Peyer's patch (tissue), 4 donors: ENCODE results near the gene PCK2. TPM values are rescaled to one million over a fixed set of nuclear protein-coding genes. Genes with fewer than 3 reads are reported as not detected.

Source experiments
- DNase-seq, 3 donors: peaks; one replicate each; pipeline ENCODE4 v3.0.0-alpha.2; 2017 to 2019
- H3K27ac ChIP-seq, 4 donors: fragments of 200-600 bp; sonication (generic); one replicate each; pipeline ENCODE4 v1.5.1; 2016 to 2019
- H3K27me3 ChIP-seq, 2 donors: fragments of 200-600 bp; sonication (generic); one replicate each; pipeline ENCODE4 v1.5.1; 2019
- H3K36me3 ChIP-seq, 3 donors: fragments of 200-600 bp; sonication (generic); one replicate each; pipeline ENCODE4 v1.5.1; 2016 to 2019
- H3K4me1 ChIP-seq, 4 donors: fragments of 200-600 bp; sonication (generic); one replicate each; pipeline ENCODE4 v1.5.1; 2016 to 2019
- H3K4me3 ChIP-seq, 4 donors: fragments of 200-600 bp; sonication (generic); 1 replicate in 3 of 4; 2 replicates in 1 of 4; pipeline ENCODE4 v1.5.1; 2016 to 2019; ENCODE audit warnings: mild to moderate bottlenecking in 1 of 4
- H3K9me3 ChIP-seq, 4 donors: fragments of 200-600 bp; sonication (generic); one replicate each; pipeline ENCODE4 v1.5.1; 2016 to 2019; ENCODE audit warnings: mild to moderate bottlenecking in 1 of 4
- POLR2A ChIP-seq, 2 donors: fragments of 450-650 bp; IDR thresholded peaks; one replicate each; pipeline ENCODE4 v1.5.1; 2017; ENCODE audit warnings: antibody characterized with exemption in 2 of 2, mild to moderate bottlenecking in 2 of 2, moderate library complexity in 2 of 2
- total RNA-seq, 4 donors: library from RNA; depleted of rRNA; stranded (reverse); fragments of >200 nt; gene quantifications; one replicate each; pipeline ENCODE4 v1.1.0, GENCODE V29; 2016
- TF ChIP-seq, protein P1 (sequence below), 6 experiments: fragments of 450-650 bp in 4 of 6; fragments of 200-600 bp in 2 of 6; sonication (generic) in 1 of 6; IDR thresholded peaks; one replicate each; pipeline ENCODE4 v1.5.1; 2017 to 2019; ENCODE audit warnings: antibody characterized with exemption in 6 of 6, mild to moderate bottlenecking in 3 of 6, moderate library complexity in 1 of 6

PCK2 gene
- total RNA-seq, 4 donors from 2014 or later = 53.6 to 820 (median 644) TPM

GRCh38 chr14:24123424-24124417, 29.6 kb downstream of the PCK2 start:
- H3K27me3 ChIP-seq = no peaks in the 10 kb centered on the region
- H3K9me3 ChIP-seq = no peaks in the 10 kb centered on the region
- DNase-seq = no peak
- TF ChIP-seq POLR2A (IDR thresholded peaks at IDR 0.05) = no peak
- TF ChIP-seq, protein P1, sequence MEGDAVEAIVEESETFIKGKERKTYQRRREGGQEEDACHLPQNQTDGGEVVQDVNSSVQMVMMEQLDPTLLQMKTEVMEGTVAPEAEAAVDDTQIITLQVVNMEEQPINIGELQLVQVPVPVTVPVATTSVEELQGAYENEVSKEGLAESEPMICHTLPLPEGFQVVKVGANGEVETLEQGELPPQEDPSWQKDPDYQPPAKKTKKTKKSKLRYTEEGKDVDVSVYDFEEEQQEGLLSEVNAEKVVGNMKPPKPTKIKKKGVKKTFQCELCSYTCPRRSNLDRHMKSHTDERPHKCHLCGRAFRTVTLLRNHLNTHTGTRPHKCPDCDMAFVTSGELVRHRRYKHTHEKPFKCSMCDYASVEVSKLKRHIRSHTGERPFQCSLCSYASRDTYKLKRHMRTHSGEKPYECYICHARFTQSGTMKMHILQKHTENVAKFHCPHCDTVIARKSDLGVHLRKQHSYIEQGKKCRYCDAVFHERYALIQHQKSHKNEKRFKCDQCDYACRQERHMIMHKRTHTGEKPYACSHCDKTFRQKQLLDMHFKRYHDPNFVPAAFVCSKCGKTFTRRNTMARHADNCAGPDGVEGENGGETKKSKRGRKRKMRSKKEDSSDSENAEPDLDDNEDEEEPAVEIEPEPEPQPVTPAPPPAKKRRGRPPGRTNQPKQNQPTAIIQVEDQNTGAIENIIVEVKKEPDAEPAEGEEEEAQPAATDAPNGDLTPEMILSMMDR (IDR thresholded peaks at IDR 0.05) = no peak
- no peaks in the 10 kb centered on the region for H3K4me1 ChIP-seq
- H3K27ac ChIP-seq = peak overlapping the region in 1 of 4 donors; percentile 52
- H3K36me3 ChIP-seq = peaks cover 0 to 60% (median 3%) of the 10 kb centered on the region in 3 donors
- no peak overlapping the region for H3K4me3 ChIP-seq

GRCh38 chr14:24126939-24127338, 32.8 kb downstream of the PCK2 start:
- no peak for DNase-seq
- no peak overlapping the region for H3K27ac ChIP-seq
- no peaks in the 10 kb centered on the region for H3K4me1 ChIP-seq
- no peaks in the 10 kb centered on the region for H3K27me3 ChIP-seq
- peaks cover 0 to 27% (median 0%) of the 10 kb centered on the region in 3 donors for H3K36me3 ChIP-seq
- H3K4me3 ChIP-seq = no peak overlapping the region
- H3K9me3 ChIP-seq = no peaks in the 10 kb centered on the region
- TF ChIP-seq POLR2A (IDR thresholded peaks at IDR 0.05) = no peak
- TF ChIP-seq, protein P1 (IDR thresholded peaks at IDR 0.05) = no peak

DNA sequence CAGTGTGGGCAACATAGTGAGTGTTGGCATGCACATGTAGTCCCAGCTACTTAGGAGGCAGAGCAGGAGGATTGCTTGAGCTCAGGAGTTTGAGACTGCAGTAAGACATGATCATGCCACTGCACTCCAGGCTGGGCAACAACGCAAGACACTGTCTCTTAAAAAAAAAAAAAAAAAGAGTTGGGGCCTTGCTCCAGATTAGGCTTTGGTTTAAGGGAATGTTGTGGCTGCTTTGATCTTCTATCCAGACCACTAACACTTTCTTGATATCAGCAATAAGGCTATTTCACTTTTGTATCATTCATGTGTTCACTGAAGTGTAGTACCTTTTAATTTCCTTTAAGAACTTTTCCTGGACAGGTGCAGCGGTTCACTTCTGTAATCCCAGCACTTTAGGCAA, 33.6 kb downstream of the PCK2 start:
- H3K27ac ChIP-seq = no peak overlapping the region
- DNase-seq = no peak
- H3K4me3 ChIP-seq = no peak overlapping the region
- no peaks in the 10 kb centered on the region for H3K9me3 ChIP-seq
- peaks cover 0 to 3% (median 0%) of the 10 kb centered on the region in 4 donors for H3K4me1 ChIP-seq
- no peaks in the 10 kb centered on the region for H3K27me3 ChIP-seq
- TF ChIP-seq, protein P1 (IDR thresholded peaks at IDR 0.05) = no peak
- TF ChIP-seq POLR2A (IDR thresholded peaks at IDR 0.05) = no peak
- peaks cover 0 to 20% (median 0%) of the 10 kb centered on the region in 3 donors for H3K36me3 ChIP-seq

DNA sequence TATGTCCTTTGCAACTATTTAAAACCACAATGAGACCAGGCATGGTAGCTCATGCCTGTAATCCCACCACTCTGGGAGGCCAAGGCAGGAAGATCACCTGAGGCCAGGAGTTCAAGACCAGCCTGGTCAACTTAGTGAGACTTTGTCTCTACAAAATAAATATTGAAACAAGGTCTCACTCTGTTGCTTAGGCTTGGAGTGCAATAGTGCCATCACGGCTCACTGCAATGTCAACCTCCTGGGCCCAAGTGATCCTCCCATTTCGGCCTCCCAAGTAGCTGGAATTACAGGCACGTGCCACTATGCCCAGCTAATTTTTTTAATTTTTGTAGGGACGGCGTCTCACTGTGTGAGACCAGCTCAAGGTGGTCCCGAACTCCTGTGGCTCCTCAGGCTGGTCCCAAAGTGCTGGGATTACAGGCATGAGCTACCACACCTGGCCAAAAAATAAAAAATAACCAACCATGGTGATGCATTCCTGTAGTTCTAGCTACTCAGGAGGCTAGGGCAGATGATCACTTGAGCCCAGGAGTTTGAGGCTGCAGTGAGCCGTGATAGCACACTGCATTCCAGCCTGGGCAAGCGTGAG, 35.4 kb downstream of the PCK2 start:
- Histone ChIP-seq H3K4me3 (no peak overlapping the region), H3K27ac (no peak overlapping the region), H3K4me1 (peaks cover 0 to 3% (median 0%) of the 10 kb centered on the region in 4 donors), H3K27me3 (no peaks in the 10 kb centered on the region), H3K9me3 (no peaks in the 10 kb centered on the region), H3K36me3 (peaks cover 0 to 2% (median 0%) of the 10 kb centered on the region in 3 donors)
- DNase-seq = no peak
- no peak for TF ChIP-seq POLR2A (IDR thresholded peaks at IDR 0.05)
- TF ChIP-seq, protein P1 (IDR thresholded peaks at IDR 0.05) = no peak

DNA sequence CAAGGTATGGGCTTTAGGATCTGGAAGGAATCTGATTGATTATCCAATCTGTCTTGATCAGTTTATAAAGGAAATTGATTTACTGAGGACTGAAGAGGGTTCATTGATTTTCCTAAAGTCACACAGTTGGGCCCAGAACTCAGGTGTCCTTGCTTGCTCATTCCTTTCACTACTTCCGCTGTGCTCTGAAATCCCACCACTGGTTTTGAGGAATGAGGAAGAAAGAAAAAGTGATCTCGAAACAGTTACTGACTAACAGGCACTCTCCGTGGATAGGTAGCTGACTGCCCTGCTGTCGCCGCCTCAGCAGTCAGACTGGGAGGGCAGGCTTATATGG, 36.2 kb downstream of the PCK2 start, which contains the start of gene FITM1:
FITM1 (plus strand) TSS at position 280 of the 337 bp plus-strand sequence. CDS start 905 bp downstream, outside the sequence.
- H3K4me1 ChIP-seq = peaks cover 0 to 3% (median 2%) of the 10 kb centered on the region in 4 donors
- H3K36me3 ChIP-seq = no peaks in the 10 kb centered on the region
- no peak within 1 kb of the TSS for H3K4me3 ChIP-seq
- peak in 1 of 3 donors; percentile 18 for DNase-seq
- H3K27ac ChIP-seq = peak within 1 kb of the TSS in 2 of 4 donors; percentile 10 to 29
- TF ChIP-seq, protein P1 (IDR thresholded peaks at IDR 0.05) = no peak
- no peak for TF ChIP-seq POLR2A (IDR thresholded peaks at IDR 0.05)
- H3K9me3 ChIP-seq = no peaks in the 10 kb centered on the region
- no peaks in the 10 kb centered on the region for H3K27me3 ChIP-seq
